Endodermal cell (in vitro differentiated cells): ENCODE measurements around the gene DMAC2L. TPM values are rescaled to one million over a fixed set of nuclear protein-coding genes. Genes with fewer than 3 reads are reported as not detected.

ENCODE experiments used
- DNase-seq: peaks from one replicate; pipeline ENCODE4 v3.0.0-alpha.2; 2017
- H3K27ac ChIP-seq: 2 replicates; pipeline ENCODE4 v1.5.1; 2013; ENCODE audit warnings: mild to moderate bottlenecking, low read depth, low read length, moderate library complexity
- H3K27me3 ChIP-seq: 2 replicates; pipeline ENCODE4 v1.6.1; 2013; ENCODE audit warnings: mild to moderate bottlenecking, low read length, moderate library complexity; ENCODE audit not compliant: insufficient read depth, control insufficient read depth, poor library complexity, severe bottlenecking
- H3K36me3 ChIP-seq: 2 replicates; pipeline ENCODE4 v1.7.0; 2013; ENCODE audit warnings: mild to moderate bottlenecking, low read length, moderate library complexity; ENCODE audit not compliant: control insufficient read depth, insufficient read depth
- H3K4me1 ChIP-seq: one replicate; pipeline ENCODE4 v1.7.0; 2013; ENCODE audit warnings: low read length; ENCODE audit not compliant: control insufficient read depth, insufficient read depth
- H3K4me3 ChIP-seq: 2 replicates; pipeline ENCODE4 v1.5.1; 2013; ENCODE audit warnings: mild to moderate bottlenecking, low read length, moderate library complexity
- H3K9ac ChIP-seq: 2 replicates; pipeline ENCODE4 v1.6.1; 2013; ENCODE audit warnings: mild to moderate bottlenecking, low read length, moderate library complexity; ENCODE audit not compliant: poor library complexity, severe bottlenecking; ENCODE audit errors: extremely low read depth
- H3K9me3 ChIP-seq: 2 replicates; pipeline ENCODE4 v1.6.1; 2013; ENCODE audit warnings: mild to moderate bottlenecking, low read length, moderate library complexity; ENCODE audit not compliant: control insufficient read depth
- H3K27ac Mint-ChIP-seq: 2 replicates; pipeline ENCODE4 v1.8.0; 2020; ENCODE audit warnings: mixed read lengths
- H3K27me3 Mint-ChIP-seq: 2 replicates; pipeline ENCODE4 v1.8.0; 2021; ENCODE audit warnings: mild to moderate bottlenecking, mixed read lengths; ENCODE audit not compliant: insufficient read depth
- H3K36me3 Mint-ChIP-seq: 2 replicates; pipeline ENCODE4 v1.8.0; 2020; ENCODE audit warnings: low read depth, mixed read lengths
- H3K4me1 Mint-ChIP-seq: 2 replicates; pipeline ENCODE4 v1.8.0; 2020; ENCODE audit warnings: mixed read lengths
- H3K4me3 Mint-ChIP-seq: 2 replicates; pipeline ENCODE4 v1.8.0; 2020; ENCODE audit warnings: mild to moderate bottlenecking, moderate library complexity, mixed read lengths
- H3K9me3 Mint-ChIP-seq: 2 replicates; pipeline ENCODE4 v1.8.0; 2020; ENCODE audit warnings: mild to moderate bottlenecking, mixed read lengths
- WGBS, 2 experiments: methylation state at CpG; one replicate each; pipeline versions ENCODE4 v1.1.5 to v1.1.7; 2013; ENCODE audit warnings: missing lambda C conversion rate in 2 of 2, mixed read lengths in 1 of 2; ENCODE audit not compliant: insufficient coverage in 1 of 2, insufficient read length in 1 of 2; 5-methylcytosine and 5-hydroxymethylcytosine counted together
- total RNA-seq, 2 donors: library from RNA; stranded (reverse); fragmentation: NEBNext Ultra II Directional in 1 of 2; extraction: Animal tissue kit (Norgen Biotek cat#: 25700) in 1 of 2; gene quantifications; 2 replicates in 1 of 2; 3 replicates in 1 of 2; pipeline ENCODE4 v1.2.1, GENCODE V29; 2021
- TF ChIP-seq, protein P1 (sequence below): fragments of 200-600 bp; sonication (generic); conservative IDR thresholded peaks from 2 replicates; pipeline ENCODE4 v1.5.0; 2021; ENCODE audit warnings: antibody characterized with exemption, mild to moderate bottlenecking

DMAC2L gene
- total RNA-seq, 2 donors from 2014 or later: 15.3 to 16.6 TPM

DNA sequence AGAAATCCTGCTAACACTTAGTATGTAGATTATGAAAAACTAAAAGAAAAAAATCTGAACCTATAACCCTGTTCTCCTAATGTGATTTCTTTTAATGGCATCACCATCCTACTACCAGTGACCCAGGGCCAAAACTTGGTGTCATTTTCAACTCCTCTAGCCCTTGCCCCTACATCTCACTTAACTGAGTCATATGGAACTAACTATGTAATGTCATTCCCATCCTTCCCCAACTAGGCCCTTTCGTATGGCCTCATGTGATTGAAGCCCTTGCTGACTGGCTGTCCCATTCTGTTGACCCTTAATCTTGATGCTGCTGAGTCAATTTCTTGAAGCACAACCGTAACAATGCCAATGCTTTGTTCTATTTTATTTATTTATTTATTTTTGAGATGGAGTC is 7.6 kb downstream of the DMAC2L start:
- no peaks in the 10 kb centered on the region for H3K27me3 Mint-ChIP-seq
- DNase-seq: no peak
- TF ChIP-seq, protein P1, sequence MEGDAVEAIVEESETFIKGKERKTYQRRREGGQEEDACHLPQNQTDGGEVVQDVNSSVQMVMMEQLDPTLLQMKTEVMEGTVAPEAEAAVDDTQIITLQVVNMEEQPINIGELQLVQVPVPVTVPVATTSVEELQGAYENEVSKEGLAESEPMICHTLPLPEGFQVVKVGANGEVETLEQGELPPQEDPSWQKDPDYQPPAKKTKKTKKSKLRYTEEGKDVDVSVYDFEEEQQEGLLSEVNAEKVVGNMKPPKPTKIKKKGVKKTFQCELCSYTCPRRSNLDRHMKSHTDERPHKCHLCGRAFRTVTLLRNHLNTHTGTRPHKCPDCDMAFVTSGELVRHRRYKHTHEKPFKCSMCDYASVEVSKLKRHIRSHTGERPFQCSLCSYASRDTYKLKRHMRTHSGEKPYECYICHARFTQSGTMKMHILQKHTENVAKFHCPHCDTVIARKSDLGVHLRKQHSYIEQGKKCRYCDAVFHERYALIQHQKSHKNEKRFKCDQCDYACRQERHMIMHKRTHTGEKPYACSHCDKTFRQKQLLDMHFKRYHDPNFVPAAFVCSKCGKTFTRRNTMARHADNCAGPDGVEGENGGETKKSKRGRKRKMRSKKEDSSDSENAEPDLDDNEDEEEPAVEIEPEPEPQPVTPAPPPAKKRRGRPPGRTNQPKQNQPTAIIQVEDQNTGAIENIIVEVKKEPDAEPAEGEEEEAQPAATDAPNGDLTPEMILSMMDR: no peak
- H3K4me3 Mint-ChIP-seq: no peak overlapping the region
- H3K4me1 Mint-ChIP-seq: peaks cover 7% of the 10 kb centered on the region
- H3K4me1 ChIP-seq: no peaks in the 10 kb centered on the region
- H3K9ac ChIP-seq: no peak overlapping the region
- WGBS, 2 experiments: 93 to 100% methylated on average over 1 of the region's 2 CpGs
- H3K4me3 ChIP-seq: no peak overlapping the region
- H3K36me3 Mint-ChIP-seq: peaks cover 31% of the 10 kb centered on the region
- no peak overlapping the region for H3K27ac ChIP-seq
- peaks cover 11% of the 10 kb centered on the region for H3K36me3 ChIP-seq
- no peaks in the 10 kb centered on the region for H3K9me3 ChIP-seq
- no peaks in the 10 kb centered on the region for H3K27me3 ChIP-seq
- peak overlapping the region; percentile 21 for H3K27ac Mint-ChIP-seq
- peaks cover 13% of the 10 kb centered on the region for H3K9me3 Mint-ChIP-seq

DNA sequence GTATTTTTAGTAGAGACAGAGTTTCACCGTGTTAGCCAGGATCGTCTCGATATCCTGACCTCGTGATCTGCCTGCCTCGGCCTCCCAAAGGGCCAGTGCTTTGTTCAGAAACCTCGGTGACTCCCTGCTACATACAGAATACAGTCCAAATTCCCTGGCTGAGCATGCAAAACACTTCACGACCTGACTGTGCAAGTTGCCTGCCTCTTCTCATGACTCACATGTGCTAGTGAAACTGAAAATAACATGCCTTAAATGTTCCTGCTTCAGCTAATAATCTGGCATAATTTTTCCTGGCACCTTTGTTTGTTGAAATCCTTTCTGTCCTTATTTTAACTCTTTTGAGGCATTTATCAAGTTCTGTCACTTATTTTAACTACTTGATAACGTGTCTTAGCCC is 8.2 kb downstream of the DMAC2L start:
- no peaks in the 10 kb centered on the region for H3K4me1 ChIP-seq
- peaks cover 32% of the 10 kb centered on the region for H3K36me3 Mint-ChIP-seq
- peaks cover 16% of the 10 kb centered on the region for H3K36me3 ChIP-seq
- no peak for DNase-seq
- H3K4me1 Mint-ChIP-seq: peaks cover 7% of the 10 kb centered on the region
- H3K9me3 ChIP-seq: no peaks in the 10 kb centered on the region
- no peaks in the 10 kb centered on the region for H3K27me3 ChIP-seq
- H3K27ac Mint-ChIP-seq: no peak overlapping the region
- 82 to 88% methylated on average over 8 of the region's 8 CpGs for WGBS, 2 experiments
- TF ChIP-seq, protein P1: no peak
- H3K27me3 Mint-ChIP-seq: no peaks in the 10 kb centered on the region
- no peak overlapping the region for H3K4me3 Mint-ChIP-seq
- no peak overlapping the region for H3K27ac ChIP-seq
- H3K4me3 ChIP-seq: no peak overlapping the region
- peaks cover 12% of the 10 kb centered on the region for H3K9me3 Mint-ChIP-seq
- H3K9ac ChIP-seq: no peak overlapping the region

DNA sequence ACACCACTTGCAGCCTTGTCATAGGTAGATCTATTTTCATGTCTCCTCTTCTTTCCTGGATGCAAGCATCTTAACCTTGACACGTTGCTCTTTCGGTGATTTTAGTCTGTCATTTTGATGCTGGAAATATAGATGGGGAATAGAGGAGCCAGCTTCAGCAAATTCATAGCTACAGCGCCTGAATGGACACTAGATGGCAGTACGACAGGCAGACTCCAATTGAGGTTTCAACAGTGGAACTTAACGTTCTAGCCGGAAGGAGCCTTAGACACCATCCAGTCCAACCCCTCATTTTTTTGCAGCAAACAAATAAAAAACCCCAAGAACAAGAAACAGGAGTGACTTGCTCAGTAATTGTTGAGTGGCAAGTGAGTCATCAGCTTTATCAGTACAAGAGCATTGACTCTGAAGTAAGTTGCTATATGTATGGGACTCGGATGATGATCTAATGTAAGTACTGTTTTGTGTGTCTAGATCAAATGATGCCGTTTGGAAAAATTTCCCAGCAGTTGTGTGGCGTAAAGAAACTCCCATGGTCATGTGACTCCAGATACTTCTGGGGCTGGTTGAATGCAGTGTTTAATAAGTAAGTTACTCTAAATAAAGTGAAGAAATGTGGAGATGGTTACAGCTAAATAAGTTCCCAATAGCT is 9.0 kb downstream of the DMAC2L start:
- Histone ChIP-seq H3K9me3 (no peaks in the 10 kb centered on the region), H3K4me1 (no peaks in the 10 kb centered on the region), H3K9ac (no peak overlapping the region), H3K27me3 (no peaks in the 10 kb centered on the region), H3K36me3 (peaks cover 22% of the 10 kb centered on the region), H3K4me3 (no peak overlapping the region), H3K27ac (no peak overlapping the region)
- H3K9me3 Mint-ChIP-seq: peaks cover 6% of the 10 kb centered on the region
- TF ChIP-seq, protein P1: peak; percentile 93
- no peak overlapping the region for H3K27ac Mint-ChIP-seq
- H3K4me1 Mint-ChIP-seq: peaks cover 7% of the 10 kb centered on the region
- no peak overlapping the region for H3K4me3 Mint-ChIP-seq
- no peaks in the 10 kb centered on the region for H3K27me3 Mint-ChIP-seq
- DNase-seq: peak; percentile 70
- H3K36me3 Mint-ChIP-seq: peaks cover 31% of the 10 kb centered on the region
- WGBS, 2 experiments: 33 to 49% methylated on average over 6 to 9 of the region's 9 CpGs
